A673 (cell line): ENCODE data around the gene PTGES2. TPM values are rescaled to one million over a fixed set of nuclear protein-coding genes. Genes with fewer than 3 reads are reported as not detected.
"Not testable (repeated sequence)": the region's sequence is repeated elsewhere in the genome, so short reads cannot be mapped to it uniquely, and the experiment has no call there.

Source experiments
- BruUV-seq: library from RNA; stranded (reverse); fragments of 400-500 nt; replicated peaks from 2 replicates; lab custom pipeline; 2021; lab: Mats Ljungman, UMichigan
- CTCF ChIA-PET: fragments of 300-600 bp; sonication (Branson Sonifier 250); formaldehyde crosslinking; loops from one replicate; lab custom pipeline; 2022; ENCODE audit warnings: antibody characterized with exemption; lab: Charles Lee
- POLR2A ChIA-PET: fragments of 300-600 bp; sonication (Branson Sonifier 250); formaldehyde crosslinking; loops from one replicate; lab custom pipeline; 2022; ENCODE audit warnings: antibody characterized with exemption; ENCODE audit not compliant: low non-redundant PET; lab: Charles Lee
- DNase-seq: peaks from one replicate; pipeline ENCODE4 v3.0.0-alpha.2; 2015; ENCODE audit warnings: low spot score
- H3K27ac ChIP-seq: fragments of 200-600 bp; sonication (generic); 2 replicates; pipeline ENCODE4 v1.5.1; 2016; ENCODE audit warnings: mixed run types, low read depth, mild to moderate bottlenecking, mixed read lengths, antibody characterized with exemption, low read length; ENCODE audit not compliant: poor library complexity, severe bottlenecking
- H3K27me3 ChIP-seq: fragments of 200-600 bp; sonication (generic); replicated peaks from 2 replicates; pipeline ENCODE4 v1.6.1; 2017; ENCODE audit warnings: mixed run types, low read depth, mild to moderate bottlenecking, mixed read lengths, antibody characterized with exemption, low read length; ENCODE audit not compliant: insufficient read depth, poor library complexity
- H3K36me3 ChIP-seq: fragments of 200-600 bp; sonication (generic); 2 replicates; pipeline ENCODE4 v1.6.1; 2016; ENCODE audit warnings: mixed run types, mild to moderate bottlenecking, mixed read lengths, antibody characterized with exemption, low read length; ENCODE audit not compliant: insufficient read depth, poor library complexity, severe bottlenecking
- H3K4me1 ChIP-seq: fragments of 200-600 bp; sonication (generic); 2 replicates; pipeline ENCODE4 v1.6.1; 2017; ENCODE audit warnings: mixed run types, mild to moderate bottlenecking, mixed read lengths, antibody characterized with exemption, low read length; ENCODE audit not compliant: insufficient read depth, poor library complexity, severe bottlenecking
- H3K4me3 ChIP-seq: fragments of 200-600 bp; sonication (generic); 2 replicates; pipeline ENCODE4 v1.5.1; 2016; ENCODE audit warnings: low read depth, mixed run types, mild to moderate bottlenecking, mixed read lengths, low read length; ENCODE audit not compliant: poor library complexity, severe bottlenecking
- H3K9me3 ChIP-seq: fragments of 200-600 bp; sonication (generic); 2 replicates; pipeline ENCODE4 v1.6.1; 2016; ENCODE audit warnings: mixed run types, low read depth, mild to moderate bottlenecking, mixed read lengths, antibody characterized with exemption, low read length; ENCODE audit not compliant: poor library complexity, severe bottlenecking
- EZH2 ChIP-seq: fragments of 200-600 bp; sonication (generic); IDR thresholded peaks from 2 replicates; pipeline ENCODE4 v1.6.1; 2017; ENCODE audit warnings: borderline replicate concordance, low read depth, mild to moderate bottlenecking, mixed read lengths, antibody characterized with exemption, low read length; ENCODE audit not compliant: poor library complexity, severe bottlenecking
- intact Hi-C: fragments of 100-400 bp; cut with micrococcal nuclease; formaldehyde crosslinking; loops from one replicate; pipeline ENCODE4 v1.10.0; 2022; ENCODE audit not compliant: unreplicated experiment
- total RNA-seq: library from RNA; stranded (reverse); gene quantifications from 2 replicates; pipeline ENCODE4 v1.2.3, GENCODE V29; 2021
- TF ChIP-seq, protein P1 (sequence below): fragments of 300-800, 200-600 bp; sonication (generic); conservative IDR thresholded peaks from 2 replicates; pipeline ENCODE4 v1.5.1; 2017; ENCODE audit warnings: low read depth, mild to moderate bottlenecking, antibody characterized with exemption, low read length, moderate library complexity, mixed read lengths

PTGES2 gene
- total RNA-seq, 1 experiment from 2014 or later = 122 TPM

- DNase-seq = not testable (repeated sequence)
These were observed 2.6 kb upstream of the PTGES2 start for GRCh38 chr9:128129976-128130590.

GRCh38 chr9:128128836-128129590 lies 1.5 kb upstream of the PTGES2 start:
- BruUV-seq = no TSS peak
- intact Hi-C loops = no loop called here
- Histone ChIP-seq H3K9me3 (no peaks in the 10 kb centered on the region), H3K4me3 (peak overlapping the region; percentile 95), H3K36me3 (peaks cover 8% of the 10 kb centered on the region), H3K27ac (peak overlapping the region; percentile 96), H3K4me1 (peaks cover 20% of the 10 kb centered on the region), H3K27me3 (no peaks in the 10 kb centered on the region)
- DNase-seq = no peak
- TF ChIP-seq, protein P1, sequence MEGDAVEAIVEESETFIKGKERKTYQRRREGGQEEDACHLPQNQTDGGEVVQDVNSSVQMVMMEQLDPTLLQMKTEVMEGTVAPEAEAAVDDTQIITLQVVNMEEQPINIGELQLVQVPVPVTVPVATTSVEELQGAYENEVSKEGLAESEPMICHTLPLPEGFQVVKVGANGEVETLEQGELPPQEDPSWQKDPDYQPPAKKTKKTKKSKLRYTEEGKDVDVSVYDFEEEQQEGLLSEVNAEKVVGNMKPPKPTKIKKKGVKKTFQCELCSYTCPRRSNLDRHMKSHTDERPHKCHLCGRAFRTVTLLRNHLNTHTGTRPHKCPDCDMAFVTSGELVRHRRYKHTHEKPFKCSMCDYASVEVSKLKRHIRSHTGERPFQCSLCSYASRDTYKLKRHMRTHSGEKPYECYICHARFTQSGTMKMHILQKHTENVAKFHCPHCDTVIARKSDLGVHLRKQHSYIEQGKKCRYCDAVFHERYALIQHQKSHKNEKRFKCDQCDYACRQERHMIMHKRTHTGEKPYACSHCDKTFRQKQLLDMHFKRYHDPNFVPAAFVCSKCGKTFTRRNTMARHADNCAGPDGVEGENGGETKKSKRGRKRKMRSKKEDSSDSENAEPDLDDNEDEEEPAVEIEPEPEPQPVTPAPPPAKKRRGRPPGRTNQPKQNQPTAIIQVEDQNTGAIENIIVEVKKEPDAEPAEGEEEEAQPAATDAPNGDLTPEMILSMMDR = no peak
- no peak for TF ChIP-seq EZH2
- CTCF ChIA-PET = interaction anchor here (1.0 to 1.2 kb wide), 2 partner anchors 12 to 30 kb away, joined by 3 read pairs; no protein-coding TSS in a partner anchor
- POLR2A ChIA-PET = interaction anchor here (0.5 kb wide), 1 partner anchor 423 kb away, joined by 4 read pairs; no protein-coding TSS in a partner anchor

More at GRCh38 chr9:128129976-128130590, 2.6 kb upstream of the PTGES2 start:
- H3K27ac ChIP-seq, intact Hi-C loops, BruUV-seq, POLR2A ChIA-PET, H3K27me3 ChIP-seq, H3K36me3 ChIP-seq, H3K4me3 ChIP-seq, CTCF ChIA-PET, H3K9me3 ChIP-seq: not testable (repeated sequence)
- peaks cover 20% of the 10 kb centered on the region for H3K4me1 ChIP-seq
- TF ChIP-seq, protein P1 = 0 out of 2 replicates have a peak, but pooled peaks have one; percentile 33

DNA sequence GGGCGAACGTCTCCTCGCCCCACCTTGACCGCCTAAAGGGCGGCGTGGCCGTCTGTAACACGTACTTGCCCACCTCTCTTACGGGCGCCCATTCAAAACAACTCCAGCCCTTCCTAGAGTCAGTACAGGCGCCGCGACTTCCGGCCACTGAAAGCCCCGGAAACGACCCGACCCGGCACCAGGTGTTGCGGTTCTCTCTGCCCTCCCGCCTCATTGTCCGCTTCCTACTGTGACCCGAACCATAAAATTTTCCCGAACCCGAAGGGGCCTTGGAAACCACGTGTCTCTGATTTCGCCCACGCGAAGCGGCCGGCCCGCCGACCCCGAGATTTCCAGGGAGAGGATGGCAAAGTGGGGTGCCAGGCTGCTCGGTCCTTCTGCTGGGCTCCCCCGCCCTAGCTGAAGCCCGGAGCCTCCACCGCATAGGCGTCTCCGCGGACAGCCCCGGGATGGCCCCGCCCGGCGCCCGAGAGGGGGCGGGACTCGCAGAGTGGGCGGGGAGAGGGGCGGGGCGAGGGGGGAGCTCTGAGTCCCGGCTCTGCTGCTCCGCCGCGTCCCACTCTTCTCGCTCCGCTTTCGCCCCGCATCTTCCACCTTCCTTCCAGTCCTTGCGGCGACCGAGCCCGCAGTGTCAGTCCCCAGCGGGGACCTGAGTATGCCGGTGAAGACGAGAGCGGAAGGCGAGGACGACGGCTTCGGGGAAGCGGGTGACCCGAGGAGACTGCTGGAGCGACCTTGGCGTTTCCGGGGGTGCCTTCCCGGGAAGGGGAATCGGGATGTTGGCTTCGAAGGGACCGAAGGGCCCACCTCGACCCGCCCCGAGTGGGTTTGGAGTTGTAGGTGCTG lies 684 bp upstream of the PTGES2 start:
- BruUV-seq = no TSS peak
- peak overlapping the region; percentile 96 for H3K27ac ChIP-seq

More for the DNA sequence above, 684 bp upstream of the PTGES2 start:
- CTCF ChIA-PET = interaction anchor here (0.6 to 1.2 kb wide), 3 partner anchors 11 to 39 kb away, joined by 3 read pairs; no protein-coding TSS in a partner anchor
- peak; percentile 95 for DNase-seq
- Histone ChIP-seq H3K4me3 (peak overlapping the region; percentile 95), H3K4me1 (peaks cover 20% of the 10 kb centered on the region), H3K36me3 (peaks cover 8% of the 10 kb centered on the region), H3K27me3 (no peaks in the 10 kb centered on the region), H3K9me3 (no peaks in the 10 kb centered on the region)
- intact Hi-C loops = no loop called here
- TF ChIP-seq, protein P1 = no peak
- no peak for TF ChIP-seq EZH2
- POLR2A ChIA-PET = interaction anchor here (0.5 kb wide), 1 partner anchor 424 kb away, joined by 4 read pairs; no protein-coding TSS in a partner anchor
